GM19395 (cell line): ENCODE results near the gene WDR90.

Experiments
- ATAC-seq: cut with Tn5 transposase; IDR thresholded peaks from one replicate; pipeline ENCODE4 v1.9.1; 2021; ENCODE audit warnings: mild to moderate bottlenecking, moderate library complexity; ENCODE audit not compliant: unreplicated experiment

WDR90 gene

GRCh38 chr16:658679-659571 lies 9.8 kb downstream of the WDR90 start:
- no peak for ATAC-seq

GRCh38 chr16:659618-660017 lies 10.5 kb downstream of the WDR90 start:
- ATAC-seq: no peak

DNA sequence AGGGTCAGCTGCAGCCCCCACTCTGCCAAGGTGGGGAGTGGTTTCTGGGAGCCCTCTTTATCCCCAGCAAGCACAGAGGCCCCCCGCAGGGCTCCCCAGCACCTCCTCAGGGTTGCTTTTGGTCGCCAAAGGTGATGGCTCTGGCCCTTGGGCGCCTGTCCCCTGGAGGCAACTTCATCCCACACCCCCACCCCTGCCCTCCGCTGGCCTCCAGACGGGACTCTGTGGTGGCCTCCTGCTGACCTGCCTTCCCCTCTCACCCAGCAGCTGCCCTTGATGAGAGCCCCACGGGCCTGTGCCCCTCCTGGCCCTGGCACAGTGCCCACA lies 10.9 kb downstream of the WDR90 start:
- no peak for ATAC-seq

DNA sequence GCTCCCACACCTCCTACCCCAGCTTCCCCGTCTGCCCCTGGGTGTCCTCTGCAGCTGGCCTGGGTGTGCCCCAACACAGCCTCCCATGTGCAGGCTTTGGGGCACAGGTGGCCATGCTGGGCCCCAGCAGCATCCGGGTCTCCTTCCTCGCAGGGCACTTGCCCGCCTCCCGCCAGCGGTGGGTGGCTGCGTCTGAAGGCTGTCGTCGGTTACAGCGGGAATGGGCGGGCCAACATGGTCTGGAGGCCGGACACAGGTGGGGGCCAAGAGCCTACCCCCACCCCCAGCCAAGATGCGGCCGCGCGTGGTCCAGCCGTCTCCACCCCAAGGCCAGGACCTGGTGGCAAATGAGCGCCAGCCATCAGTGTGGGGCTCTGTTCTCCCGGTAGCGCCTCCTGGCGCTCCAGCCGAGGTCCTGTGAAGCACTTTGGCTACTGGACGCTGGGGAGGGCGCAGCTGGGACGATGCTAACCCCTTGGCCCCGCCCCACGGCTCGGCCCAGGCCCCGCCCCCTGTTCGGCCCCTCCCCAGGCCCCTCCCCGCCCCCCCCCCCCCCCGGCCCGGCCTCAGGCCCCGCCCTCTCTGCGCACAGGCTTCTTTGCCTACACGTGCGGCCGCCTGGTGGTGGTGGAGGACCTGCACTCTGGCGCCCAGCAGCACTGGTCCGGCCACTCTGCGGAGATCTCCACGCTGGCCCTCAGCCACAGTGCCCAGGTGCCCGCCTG lies 11.5 kb downstream of the WDR90 start:
- peak; percentile 53 for ATAC-seq

- peak; percentile 23 for ATAC-seq
Measured at GRCh38 chr16:661184-661821, 12.1 kb downstream of the WDR90 start.

- no peak for ATAC-seq
Measured at GRCh38 chr16:662095-662494, 12.9 kb downstream of the WDR90 start.

- ATAC-seq: no peak
Measured at GRCh38 chr16:662597-662996, 13.4 kb downstream of the WDR90 start.

GRCh38 chr16:666572-666971 lies 17.4 kb downstream of the WDR90 start:
- no peak for ATAC-seq

- no peak for ATAC-seq
Measured at GRCh38 chr16:667113-667779, 18.1 kb downstream of the WDR90 start.

DNA sequence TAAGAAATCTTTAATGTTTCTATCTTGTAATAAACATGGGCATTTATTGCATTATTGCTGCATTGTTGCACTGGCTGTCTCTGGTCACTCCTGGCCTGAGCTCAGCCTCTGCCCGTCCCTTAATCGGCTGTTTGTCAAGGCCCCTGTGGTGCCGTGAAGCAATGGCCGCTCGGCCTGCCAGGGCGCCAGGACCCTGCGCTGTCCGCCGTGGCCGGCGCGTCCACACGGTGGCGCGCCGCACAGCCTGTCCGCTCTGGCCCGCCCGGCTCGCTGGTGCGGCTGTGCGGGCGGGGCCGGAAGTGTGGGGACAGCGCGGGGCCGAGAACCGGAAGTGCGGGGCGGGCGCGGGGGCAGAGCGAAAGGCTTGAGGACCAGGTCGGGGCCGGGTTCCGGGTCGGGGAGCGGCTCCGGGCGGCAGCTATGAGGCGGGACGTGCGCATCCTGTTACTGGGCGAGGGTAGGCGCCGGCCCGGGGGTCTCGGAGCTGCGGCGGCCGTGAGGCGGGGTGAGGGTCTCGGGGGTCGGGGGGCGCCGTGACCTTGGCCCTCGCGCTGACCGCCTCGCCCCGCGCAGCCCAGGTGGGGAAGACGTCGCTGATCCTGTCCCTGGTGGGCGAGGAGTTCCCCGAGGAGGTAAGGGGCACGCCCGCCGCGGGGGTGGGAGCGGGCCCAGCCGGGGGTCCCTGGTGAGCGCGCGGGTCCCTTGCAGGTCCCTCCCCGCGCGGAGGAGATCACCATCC lies 18.8 kb downstream of the WDR90 start, which contains the start of gene RHOT2:
TSS of gene RHOT2 (plus strand) at position 353 of the 739 bp plus-strand sequence. CDS start at position 421, 68 bp downstream.
- peak; percentile 65 for ATAC-seq

GRCh38 chr16:668519-669171 lies 19.5 kb downstream of the WDR90 start:
- ATAC-seq: peak; percentile 3

DNA sequence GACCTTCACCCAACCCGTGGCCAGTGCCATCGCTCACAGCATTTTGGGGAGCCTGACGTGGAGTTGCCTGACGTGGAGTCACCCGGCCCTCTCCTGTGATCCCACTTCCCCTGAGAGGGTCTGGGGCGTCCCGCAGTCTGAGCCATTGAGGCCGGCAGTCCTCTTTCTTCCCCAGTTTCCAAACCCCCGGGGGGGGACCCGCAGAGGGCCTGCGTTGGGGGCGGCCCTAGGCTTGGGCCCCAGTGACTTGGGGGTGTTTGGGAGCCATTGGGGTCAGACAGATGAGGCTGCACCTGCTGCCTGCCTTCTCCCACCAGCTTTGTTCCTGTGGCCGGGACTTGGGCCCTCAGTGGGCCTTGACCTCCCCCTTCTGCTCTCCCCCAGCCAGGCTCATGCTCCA lies 20.5 kb downstream of the WDR90 start:
- ATAC-seq: no peak

GRCh38 chr16:670485-671352 lies 21.6 kb downstream of the WDR90 start:
- no peak for ATAC-seq

- no peak for ATAC-seq
Measured at GRCh38 chr16:671353-672131, 22.4 kb downstream of the WDR90 start.

DNA sequence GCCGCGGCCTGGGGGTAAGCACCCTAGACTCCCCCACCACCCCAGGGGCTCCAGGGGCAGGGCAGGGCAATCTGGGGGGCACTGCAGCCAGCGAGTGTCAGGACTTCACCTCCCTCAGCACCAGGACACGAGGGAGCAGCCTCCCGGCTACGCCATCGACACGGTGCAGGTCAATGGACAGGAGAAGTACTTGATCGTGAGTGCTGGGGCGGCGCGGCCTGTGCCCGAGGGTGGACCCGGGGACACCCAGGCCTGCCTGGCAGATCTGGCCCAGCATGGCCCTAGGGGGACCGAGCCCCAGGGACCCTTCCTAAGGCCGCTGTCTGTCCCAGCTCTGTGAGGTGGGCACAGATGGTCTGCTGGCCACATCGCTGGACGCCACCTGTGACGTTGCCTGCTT lies 23.2 kb downstream of the WDR90 start:
- ATAC-seq: no peak

DNA sequence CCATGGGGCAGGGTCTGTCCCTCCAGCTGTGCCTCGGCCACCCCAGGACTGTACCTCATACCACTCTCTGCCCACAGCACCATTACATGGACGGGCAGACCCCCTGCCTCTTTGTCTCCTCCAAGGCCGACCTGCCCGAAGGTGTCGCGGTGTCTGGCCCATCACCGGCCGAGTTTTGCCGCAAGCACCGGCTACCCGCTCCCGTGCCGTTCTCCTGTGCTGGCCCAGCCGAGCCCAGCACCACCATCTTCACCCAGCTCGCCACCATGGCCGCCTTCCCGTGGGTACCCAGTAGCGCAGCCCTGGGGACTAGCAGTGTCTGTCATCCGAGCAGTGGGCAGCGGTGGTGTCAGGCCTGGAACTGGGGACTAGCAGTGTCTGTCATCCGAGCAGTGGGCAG lies 23.7 kb downstream of the WDR90 start:
- ATAC-seq: no peak

GRCh38 chr16:673399-673991 lies 24.3 kb downstream of the WDR90 start:
- no peak for ATAC-seq
